Common myeloid progenitor, CD34-positive (primary cell): ENCODE measurements around the gene CDR2L.
A peak's percentile ranks its signal among the peaks of the same experiment; 100 is the strongest.
"Not testable (repeated sequence)": the region's sequence is repeated elsewhere in the genome, so short reads cannot be mapped to it uniquely, and the experiment has no call there.

ENCODE experiments used
- CTCF ChIA-PET: fragments of 350-600 bp; sonication (Branson Sonifier 250); formaldehyde crosslinking; loops from one replicate; lab custom pipeline; 2021; ENCODE audit warnings: antibody characterized with exemption; lab: Charles Lee
- POLR2A ChIA-PET: fragments of 350-600 bp; sonication (Branson Sonifier 250); formaldehyde crosslinking; loops from one replicate; lab custom pipeline; 2021; ENCODE audit warnings: antibody characterized with exemption; lab: Charles Lee
- DNase-seq, 3 donors: peaks; one replicate each; pipeline versions ENCODE4 v3.0.0 to v3.0.0-alpha.2; 2013
- H3K27ac ChIP-seq, 2 experiments: 1 replicate in 1 of 2; 2 replicates in 1 of 2; pipeline ENCODE4 v1.7.0; 2013; ENCODE audit warnings: inconsistent platforms in 2 of 2, low read length in 2 of 2, mild to moderate bottlenecking in 2 of 2, low read depth in 1 of 2, moderate library complexity in 1 of 2; ENCODE audit not compliant: severe bottlenecking in 2 of 2, insufficient read depth in 1 of 2, poor library complexity in 1 of 2
- H3K27me3 ChIP-seq, 5 experiments: replicated peaks in 2 of 5; 1 replicate in 3 of 5; 2 replicates in 2 of 5; pipeline versions ENCODE4 v1.6.1 to v1.7.0; 2013; ENCODE audit warnings: low read length in 4 of 5, mild to moderate bottlenecking in 2 of 5, moderate library complexity in 2 of 5, inconsistent platforms in 1 of 5; ENCODE audit not compliant: insufficient read depth in 5 of 5, control insufficient read depth in 4 of 5
- H3K36me3 ChIP-seq, 4 experiments: 1 replicate in 2 of 4; 2 replicates in 2 of 4; pipeline versions ENCODE4 v1.6.1 to v1.7.0; 2013; ENCODE audit warnings: low read length in 3 of 4, control low read depth in 1 of 4, mild to moderate bottlenecking in 1 of 4; ENCODE audit not compliant: control insufficient read depth in 4 of 4, insufficient read depth in 4 of 4
- H3K4me1 ChIP-seq, 4 experiments: 1 replicate in 3 of 4; 2 replicates in 1 of 4; pipeline versions ENCODE4 v1.6.1 to v1.7.1; 2013; ENCODE audit warnings: low read length in 3 of 4, mild to moderate bottlenecking in 3 of 4, control low read depth in 1 of 4, inconsistent platforms in 1 of 4, moderate library complexity in 1 of 4; ENCODE audit not compliant: control insufficient read depth in 4 of 4, insufficient read depth in 4 of 4; ENCODE audit errors: control extremely low read depth in 1 of 4
- H3K4me3 ChIP-seq, 7 experiments: 1 replicate in 4 of 7; 2 replicates in 3 of 7; pipeline versions ENCODE4 v1.5.1 to v1.7.0; 2013; ENCODE audit warnings: mild to moderate bottlenecking in 7 of 7, low read length in 6 of 7, moderate library complexity in 6 of 7, inconsistent platforms in 2 of 7, low read depth in 2 of 7, control low read depth in 1 of 7; ENCODE audit not compliant: insufficient read depth in 4 of 7, control insufficient read depth in 1 of 7; ENCODE audit errors: extremely low read depth in 1 of 7
- H3K9me3 ChIP-seq, 5 experiments: 1 replicate in 4 of 5; 2 replicates in 1 of 5; pipeline versions ENCODE4 v1.6.1 to v1.7.1; 2013; ENCODE audit warnings: low read length in 4 of 5, mild to moderate bottlenecking in 2 of 5, inconsistent platforms in 1 of 5, low read depth in 1 of 5, moderate library complexity in 1 of 5; ENCODE audit not compliant: control insufficient read depth in 4 of 5, insufficient read depth in 2 of 5; ENCODE audit errors: control extremely low read depth in 1 of 5
- WGBS: methylation state at CpG from one replicate; pipeline ENCODE4 v1.1.5; 2013; ENCODE audit not compliant: insufficient coverage; 5-methylcytosine and 5-hydroxymethylcytosine counted together

CDR2L gene

GRCh38 chr17:74979408-74980146 lies 7.9 kb upstream of the CDR2L start:
- 88% methylated on average over 16 of the region's 17 CpGs for WGBS
- H3K27ac ChIP-seq = no peak overlapping the region
- H3K36me3 ChIP-seq = no peaks in the 10 kb centered on the region
- no peak for DNase-seq
- H3K4me1 ChIP-seq = peaks cover 3 to 15% (median 14%) of the 10 kb centered on the region in 4 experiments
- H3K27me3 ChIP-seq = peaks cover 0 to 26% (median 18%) of the 10 kb centered on the region in 5 experiments
- CTCF ChIA-PET = interaction anchor here (0.7 to 1.9 kb wide), 3 partner anchors 18 to 66 kb away, joined by 3 to 8 read pairs (median 4); no protein-coding TSS in a partner anchor
- H3K9me3 ChIP-seq = no peaks in the 10 kb centered on the region
- POLR2A ChIA-PET = no interaction called here
- no peak overlapping the region for H3K4me3 ChIP-seq

GRCh38 chr17:74981318-74981978 lies 6.0 kb upstream of the CDR2L start:
- Histone ChIP-seq H3K27ac (no peak overlapping the region), H3K27me3 (peaks cover 0 to 33% (median 18%) of the 10 kb centered on the region in 5 experiments), H3K9me3 (no peaks in the 10 kb centered on the region), H3K4me1 (peaks cover 3 to 15% (median 14%) of the 10 kb centered on the region in 4 experiments), H3K4me3 (peak overlapping the region; percentile 20 to 82 (median 55)), H3K36me3 (no peaks in the 10 kb centered on the region)
- ChIA-PET CTCF (no interaction called here), POLR2A (no interaction called here)
- WGBS = 63% methylated on average over 12 of the region's 16 CpGs
- no peak for DNase-seq

- no peaks in the 10 kb centered on the region for H3K9me3 ChIP-seq
- ChIA-PET CTCF (interaction anchor here (1.1 to 1.9 kb wide), 3 partner anchors 20 to 72 kb away, joined by 3 to 6 read pairs (median 3); no protein-coding TSS in a partner anchor), POLR2A (interaction anchor here (0.6 to 1.3 kb wide), 2 partner anchors 10 to 717 kb away, joined by 3 read pairs; partner anchors contain the start of gene HID1)
- WGBS = under 1% methylated on average over 60 of the region's 61 CpGs
- peak overlapping the region; percentile 20 to 82 (median 55) for H3K4me3 ChIP-seq
- H3K36me3 ChIP-seq = no peaks in the 10 kb centered on the region
- H3K4me1 ChIP-seq = peaks cover 3 to 21% (median 18%) of the 10 kb centered on the region in 4 experiments
- DNase-seq = peak; percentile 80 to 92 (median 89)
- H3K27me3 ChIP-seq = peaks cover 0 to 33% (median 18%) of the 10 kb centered on the region in 5 experiments
- peak overlapping the region in 1 of 2 experiments; percentile 57 for H3K27ac ChIP-seq
These were observed 5.3 kb upstream of the CDR2L start for GRCh38 chr17:74981979-74982662.

GRCh38 chr17:74982663-74983313 lies 4.6 kb upstream of the CDR2L start:
- Histone ChIP-seq H3K4me1 (peaks cover 3 to 25% (median 23%) of the 10 kb centered on the region in 4 experiments), H3K4me3 (peak overlapping the region in 5 of 7 experiments; percentile 55 to 82 (median 72)), H3K27ac (peak overlapping the region in 1 of 2 experiments; percentile 57), H3K27me3 (peaks cover 0 to 32% (median 18%) of the 10 kb centered on the region in 5 experiments)
- DNase-seq, H3K9me3 ChIP-seq, H3K36me3 ChIP-seq: not testable (repeated sequence)
- ChIA-PET POLR2A (interaction anchor here (0.6 to 1.6 kb wide), 3 partner anchors 10 to 716 kb away, joined by 3 to 4 read pairs (median 3); partner anchors contain the start of genes HID1 and MRPL58), CTCF (interaction anchor here (1.1 to 1.9 kb wide), 3 partner anchors 21 to 72 kb away, joined by 3 to 6 read pairs (median 3); no protein-coding TSS in a partner anchor)
- 7% methylated on average over 8 of the region's 14 CpGs for WGBS

GRCh38 chr17:74986206-74986576 lies 1.2 kb upstream of the CDR2L start:
- CTCF ChIA-PET = interaction anchor here (1.6 kb wide), 1 partner anchor 24 kb away, joined by 7 read pairs; no protein-coding TSS in a partner anchor
- peaks cover 2 to 36% (median 11%) of the 10 kb centered on the region in 5 experiments for H3K27me3 ChIP-seq
- H3K27ac ChIP-seq = no peak overlapping the region
- WGBS = no CpG with 5 or more reads among the region's 3 CpGs
- H3K4me3 ChIP-seq = no peak overlapping the region
- H3K9me3 ChIP-seq = no peaks in the 10 kb centered on the region
- POLR2A ChIA-PET = no interaction called here
- peaks cover 3 to 35% (median 33%) of the 10 kb centered on the region in 4 experiments for H3K4me1 ChIP-seq
- H3K36me3 ChIP-seq = no peaks in the 10 kb centered on the region
- DNase-seq = no peak
